B cell (primary cell): Measurements from ENCODE around the gene WDR1. TPM values are rescaled to one million over a fixed set of nuclear protein-coding genes. Genes with fewer than 3 reads are reported as not detected.

ENCODE experiments used
- ATAC-seq: fragments of 200-7000 bp; cut with Tn5 transposase; one replicate; pipeline ENCODE4 v1.10.0; 2021; ENCODE audit warnings: low read depth, mild to moderate bottlenecking, moderate number of reproducible peaks, moderate library complexity
- CTCF ChIA-PET: fragments of 350-600 bp; sonication (Branson Sonifier 250); formaldehyde crosslinking; loops from one replicate; lab custom pipeline; 2021; ENCODE audit warnings: antibody characterized with exemption, inconsistent platforms; lab: Charles Lee
- POLR2A ChIA-PET: fragments of 350-600 bp; sonication (Branson Sonifier 250); formaldehyde crosslinking; loops from one replicate; lab custom pipeline; 2021; ENCODE audit warnings: antibody characterized with exemption; lab: Charles Lee
- DNase-seq: peaks from one replicate; pipeline ENCODE4 v3.0.0; 2013
- H2AFZ ChIP-seq: 2 replicates; pipeline ENCODE4 v1.6.1; 2012; ENCODE audit warnings: mild to moderate bottlenecking, low read depth, low read length; ENCODE audit not compliant: insufficient read depth, poor library complexity, severe bottlenecking
- H3K27ac ChIP-seq, 2 donors: 1 replicate in 1 of 2; 2 replicates in 1 of 2; pipeline ENCODE4 v1.5.1; 2012 to 2013; ENCODE audit warnings: low read length in 2 of 2, mild to moderate bottlenecking in 2 of 2, moderate library complexity in 1 of 2
- H3K27me3 ChIP-seq, 4 experiments: fragments of 200-600 bp in 1 of 4; sonication (generic) in 1 of 4; replicated peaks in 1 of 4; 1 replicate in 2 of 4; 2 replicates in 2 of 4; pipeline versions ENCODE4 v1.6.1 to v1.7.0; 2013 to 2016; ENCODE audit warnings: low read length in 3 of 4, mild to moderate bottlenecking in 2 of 4, mixed read lengths in 1 of 4, moderate library complexity in 1 of 4; ENCODE audit not compliant: insufficient read depth in 4 of 4, control insufficient read depth in 3 of 4; ENCODE audit errors: control extremely low read depth in 1 of 4
- H3K36me3 ChIP-seq, 2 experiments: replicated peaks in 1 of 2; 1 replicate in 1 of 2; 2 replicates in 1 of 2; pipeline versions ENCODE4 v1.6.1 to v1.7.1; 2013; ENCODE audit warnings: low read length in 1 of 2; ENCODE audit not compliant: insufficient read depth in 2 of 2, control insufficient read depth in 1 of 2; ENCODE audit errors: control extremely low read depth in 1 of 2, extremely low read depth in 1 of 2
- H3K4me1 ChIP-seq, 2 donors: fragments of 200-600 bp in 1 of 2; sonication (generic) in 1 of 2; 1 replicate in 1 of 2; 2 replicates in 1 of 2; pipeline versions ENCODE4 v1.5.1 to v1.6.1; 2013 to 2017; ENCODE audit warnings: low read length in 2 of 2; ENCODE audit not compliant: control insufficient read depth in 2 of 2, insufficient read depth in 2 of 2
- H3K4me2 ChIP-seq: replicated peaks from 2 replicates; pipeline ENCODE3; 2012; ENCODE audit warnings: mild to moderate bottlenecking, low read depth, low read length; ENCODE audit not compliant: poor library complexity, severe bottlenecking
- H3K4me3 ChIP-seq, 5 experiments: fragments of 200-600 bp in 1 of 5; sonication (generic) in 1 of 5; 1 replicate in 3 of 5; 2 replicates in 2 of 5; pipeline versions ENCODE4 v1.5.1 to v1.7.0; 2011 to 2016; ENCODE audit warnings: low read length in 4 of 5, mild to moderate bottlenecking in 4 of 5, low read depth in 2 of 5, control low read depth in 1 of 5, moderate library complexity in 1 of 5; ENCODE audit not compliant: insufficient read depth in 1 of 5; ENCODE audit errors: control extremely low read depth in 1 of 5, extremely low read depth in 1 of 5
- H3K79me2 ChIP-seq: fragments of 200-600 bp; sonication (generic); one replicate; pipeline ENCODE4 v1.6.0; 2016; ENCODE audit warnings: low read length; ENCODE audit not compliant: control insufficient read depth, insufficient read depth
- H3K9ac ChIP-seq: fragments of 200-600 bp; sonication (generic); 2 replicates; pipeline ENCODE4 v1.6.1; 2017; ENCODE audit warnings: mild to moderate bottlenecking, low read length, moderate library complexity
- H3K9me3 ChIP-seq, 3 donors: one replicate each; pipeline versions ENCODE4 v1.6.1 to v1.7.1; 2013; ENCODE audit warnings: low read length in 2 of 3; ENCODE audit not compliant: control insufficient read depth in 2 of 3, insufficient read depth in 1 of 3; ENCODE audit errors: control extremely low read depth in 1 of 3
- H4K20me1 ChIP-seq: 2 replicates; pipeline ENCODE4 v1.6.0; 2012; ENCODE audit warnings: mild to moderate bottlenecking, low read length; ENCODE audit not compliant: insufficient read depth, control insufficient read depth, poor library complexity, severe bottlenecking
- H3K27ac Mint-ChIP-seq: one replicate; pipeline ENCODE4 v1.8.0; 2021; ENCODE audit warnings: mixed read lengths
- H3K27me3 Mint-ChIP-seq: one replicate; pipeline ENCODE4 v1.8.0; 2021; ENCODE audit warnings: mixed read lengths
- H3K4me1 Mint-ChIP-seq: one replicate; pipeline ENCODE4 v1.8.0; 2021; ENCODE audit warnings: mixed read lengths
- H3K4me3 Mint-ChIP-seq: one replicate; pipeline ENCODE4 v1.8.0; 2021; ENCODE audit warnings: mixed read lengths
- H3K9me3 Mint-ChIP-seq: one replicate; pipeline ENCODE4 v1.8.0; 2022; ENCODE audit warnings: mixed read lengths; ENCODE audit not compliant: insufficient read depth
- EZH2 ChIP-seq: IDR thresholded peaks from 2 replicates; pipeline ENCODE4 v1.6.1; 2012; ENCODE audit warnings: borderline replicate concordance, low read depth, mild to moderate bottlenecking, moderate library complexity, low read length; ENCODE audit not compliant: insufficient read depth, poor library complexity, severe bottlenecking
- WGBS: methylation state at CpG from one replicate; pipeline ENCODE4 v1.1.5; 2013; ENCODE audit warnings: missing lambda C conversion rate; ENCODE audit not compliant: insufficient coverage; 5-methylcytosine and 5-hydroxymethylcytosine counted together
- intact Hi-C: fragments of 100-400 bp; cut with micrococcal nuclease; formaldehyde crosslinking; loops from one replicate; pipeline ENCODE4 v1.10.0; 2022
- polyA plus RNA-seq: library from polyadenylated mRNA; depleted of rRNA; stranded (reverse); fragments of >200 nt; gene quantifications from 2 replicates; pipeline ENCODE4 v1.2.3, GENCODE V29; 2012
- total RNA-seq, 2 donors: library from RNA; stranded (reverse); fragments of 120-200 nt in 1 of 2; gene quantifications; 1 replicate in 1 of 2; 2 replicates in 1 of 2; pipeline versions ENCODE4 v1.2.3 to v1.2.4, GENCODE V29; 2013 to 2022
- TF ChIP-seq, protein P1 (sequence below): fragments of 200-600 bp; IDR thresholded peaks from one replicate; pipeline ENCODE4 v1.8.0; 2022; ENCODE audit warnings: antibody characterized with exemption, mild to moderate bottlenecking

Gene WDR1
- total and polyA plus RNA-seq, 2 donors (not counting 1 experiment from before 2014, with no cell fraction given): 134 to 217 TPM

DNA sequence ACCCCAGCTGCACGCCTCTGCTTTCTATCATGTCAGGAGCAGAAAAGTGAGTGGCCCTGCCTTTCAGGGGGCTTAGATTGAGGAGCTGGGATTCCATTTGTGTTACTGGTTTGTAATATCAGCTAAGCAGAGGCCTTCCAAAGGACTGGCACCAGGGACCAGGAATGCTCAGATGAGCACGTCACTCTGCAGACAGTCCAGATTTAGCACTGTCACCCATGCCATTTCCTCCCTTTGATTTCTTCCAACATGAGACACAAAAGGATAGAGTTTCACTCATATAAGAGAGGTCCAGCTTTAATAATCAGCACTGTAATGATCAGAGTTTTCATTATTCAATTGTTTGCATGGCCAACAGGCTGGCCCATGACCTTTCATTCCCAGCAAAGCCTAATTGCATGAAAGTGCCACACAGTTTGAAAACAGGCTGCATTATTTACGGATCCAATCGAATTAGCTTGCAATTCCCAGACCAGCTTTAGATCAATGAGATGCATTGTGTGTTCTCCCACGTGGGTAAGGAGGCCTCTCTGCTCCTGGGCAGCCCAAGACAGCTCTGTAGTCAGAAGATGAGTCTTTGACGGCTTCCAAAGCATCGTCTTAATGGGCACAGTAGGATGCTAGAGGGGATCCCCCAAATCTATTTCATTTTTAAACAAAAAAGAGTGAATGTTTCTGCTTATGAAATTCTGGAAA, 85.5 kb downstream of the WDR1 start:
- Histone ChIP-seq H3K27me3 (peaks cover 0 to 6% (median 0%) of the 10 kb centered on the region in 4 experiments), H3K27ac (no peak overlapping the region), H3K36me3 (no peaks in the 10 kb centered on the region), H3K4me2 (no peak overlapping the region), H3K9me3 (no peaks in the 10 kb centered on the region), H3K79me2 (no peaks in the 10 kb centered on the region), H2AFZ (no peak overlapping the region), H3K4me1 (peaks cover 8 to 16% of the 10 kb centered on the region in 2 donors), H4K20me1 (no peaks in the 10 kb centered on the region), H3K9ac (no peak overlapping the region), H3K4me3 (no peak overlapping the region)
- intact Hi-C loops: no loop called here
- H3K4me1 Mint-ChIP-seq: peaks cover 21% of the 10 kb centered on the region
- no peak overlapping the region for H3K4me3 Mint-ChIP-seq
- ChIA-PET CTCF (no interaction called here), POLR2A (no interaction called here)
- no peak overlapping the region for H3K27ac Mint-ChIP-seq
- DNase-seq (no peak), ATAC-seq (no peak)
- no peaks in the 10 kb centered on the region for H3K9me3 Mint-ChIP-seq
- TF ChIP-seq, protein P1, sequence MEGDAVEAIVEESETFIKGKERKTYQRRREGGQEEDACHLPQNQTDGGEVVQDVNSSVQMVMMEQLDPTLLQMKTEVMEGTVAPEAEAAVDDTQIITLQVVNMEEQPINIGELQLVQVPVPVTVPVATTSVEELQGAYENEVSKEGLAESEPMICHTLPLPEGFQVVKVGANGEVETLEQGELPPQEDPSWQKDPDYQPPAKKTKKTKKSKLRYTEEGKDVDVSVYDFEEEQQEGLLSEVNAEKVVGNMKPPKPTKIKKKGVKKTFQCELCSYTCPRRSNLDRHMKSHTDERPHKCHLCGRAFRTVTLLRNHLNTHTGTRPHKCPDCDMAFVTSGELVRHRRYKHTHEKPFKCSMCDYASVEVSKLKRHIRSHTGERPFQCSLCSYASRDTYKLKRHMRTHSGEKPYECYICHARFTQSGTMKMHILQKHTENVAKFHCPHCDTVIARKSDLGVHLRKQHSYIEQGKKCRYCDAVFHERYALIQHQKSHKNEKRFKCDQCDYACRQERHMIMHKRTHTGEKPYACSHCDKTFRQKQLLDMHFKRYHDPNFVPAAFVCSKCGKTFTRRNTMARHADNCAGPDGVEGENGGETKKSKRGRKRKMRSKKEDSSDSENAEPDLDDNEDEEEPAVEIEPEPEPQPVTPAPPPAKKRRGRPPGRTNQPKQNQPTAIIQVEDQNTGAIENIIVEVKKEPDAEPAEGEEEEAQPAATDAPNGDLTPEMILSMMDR: no peak
- TF ChIP-seq EZH2: no peak
- 81% methylated on average over 5 of the region's 7 CpGs for WGBS
- H3K27me3 Mint-ChIP-seq: peaks cover 13% of the 10 kb centered on the region

DNA sequence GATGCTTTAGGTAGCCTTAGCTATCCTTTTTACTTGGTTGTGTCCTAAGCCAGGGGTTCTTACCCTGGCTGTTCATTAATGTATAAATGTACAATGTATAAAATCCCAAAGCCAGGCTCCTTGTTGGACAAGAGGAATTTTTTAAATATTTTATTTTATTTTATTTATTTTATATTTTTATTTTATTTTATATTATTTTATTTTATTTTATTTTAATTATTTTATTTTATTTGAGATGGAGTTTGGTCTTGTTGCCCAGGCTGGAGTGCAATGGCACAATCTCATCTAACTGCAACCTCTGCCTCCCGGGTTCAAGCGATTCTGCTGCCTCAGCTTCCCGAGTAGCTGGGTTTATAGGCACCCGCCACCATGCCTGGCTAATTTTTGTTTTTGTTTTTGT, 87.2 kb downstream of the WDR1 start:
- no peak overlapping the region for H3K27ac ChIP-seq
- Mint-ChIP-seq H3K27ac (no peak overlapping the region), H3K4me1 (peaks cover 21% of the 10 kb centered on the region), H3K4me3 (no peak overlapping the region), H3K9me3 (no peaks in the 10 kb centered on the region), H3K27me3 (peaks cover 16% of the 10 kb centered on the region)
- H3K9ac ChIP-seq: no peak overlapping the region
- ChIA-PET POLR2A (no interaction called here), CTCF (interaction anchor here (0.7 kb wide), 1 partner anchor 15 kb away, joined by 3 read pairs; no protein-coding TSS in a partner anchor)
- peaks cover 0 to 6% (median 0%) of the 10 kb centered on the region in 4 experiments for H3K27me3 ChIP-seq
- H2AFZ ChIP-seq: no peak overlapping the region
- no peaks in the 10 kb centered on the region for H3K79me2 ChIP-seq
- H3K4me2 ChIP-seq: no peak overlapping the region
- H4K20me1 ChIP-seq: no peaks in the 10 kb centered on the region
- ATAC-seq (no peak), DNase-seq (no peak)
- TF ChIP-seq, protein P1: no peak
- TF ChIP-seq EZH2: no peak
- H3K4me1 ChIP-seq: peaks cover 8 to 16% of the 10 kb centered on the region in 2 donors
- intact Hi-C loops: no loop called here
- H3K4me3 ChIP-seq: no peak overlapping the region
- no peaks in the 10 kb centered on the region for H3K9me3 ChIP-seq
- no peaks in the 10 kb centered on the region for H3K36me3 ChIP-seq
- 94% methylated on average over 4 of the region's 4 CpGs for WGBS
